ENCODE results near the gene ZNF574. TPM values are rescaled to one million over a fixed set of nuclear protein-coding genes. Genes with fewer than 3 reads are reported as not detected.

ZNF574 gene
- total RNA-seq, 4 donors from 2014 or later: 15.0 to 28.4 (median 21.7) TPM

DNA sequence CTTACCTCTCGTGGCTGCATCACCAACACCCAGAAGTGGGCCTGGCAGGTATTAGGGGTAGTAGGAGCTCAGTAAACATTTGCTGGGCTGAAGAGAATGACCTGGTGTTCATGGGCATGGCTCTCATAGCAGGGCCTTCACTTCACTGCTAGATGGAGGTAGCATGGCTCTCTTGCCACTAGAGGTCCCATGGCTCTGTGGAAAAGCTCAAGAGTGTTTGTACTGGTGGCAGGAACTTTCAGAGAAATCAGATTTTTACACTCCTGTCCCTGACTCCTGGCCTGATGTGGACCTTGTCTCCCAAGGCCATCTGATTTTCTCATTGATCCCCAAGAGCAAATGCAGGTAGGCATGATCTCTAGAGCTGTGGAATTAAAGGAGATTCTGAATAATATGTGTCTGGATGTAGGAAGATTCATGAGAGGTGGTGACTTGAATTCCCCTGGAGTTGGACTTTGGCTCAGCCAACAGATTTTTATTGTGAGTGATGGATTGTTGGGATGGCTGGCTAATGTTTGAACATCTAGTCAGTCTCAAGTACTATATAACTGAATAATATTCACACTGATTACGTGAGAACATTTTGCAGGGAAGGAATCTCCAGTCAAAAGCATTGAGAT, 5.7 kb downstream of the ZNF574 start:
- TF ChIP-seq POLR2AphosphoS5 (IDR thresholded peaks at IDR 0.05) (no peak), POLR2A (IDR thresholded peaks at IDR 0.05; ENCODE audit: low read depth) (no peak), EP300 (IDR thresholded peaks at IDR 0.05) (no peak)
- TF ChIP-seq, protein P1, sequence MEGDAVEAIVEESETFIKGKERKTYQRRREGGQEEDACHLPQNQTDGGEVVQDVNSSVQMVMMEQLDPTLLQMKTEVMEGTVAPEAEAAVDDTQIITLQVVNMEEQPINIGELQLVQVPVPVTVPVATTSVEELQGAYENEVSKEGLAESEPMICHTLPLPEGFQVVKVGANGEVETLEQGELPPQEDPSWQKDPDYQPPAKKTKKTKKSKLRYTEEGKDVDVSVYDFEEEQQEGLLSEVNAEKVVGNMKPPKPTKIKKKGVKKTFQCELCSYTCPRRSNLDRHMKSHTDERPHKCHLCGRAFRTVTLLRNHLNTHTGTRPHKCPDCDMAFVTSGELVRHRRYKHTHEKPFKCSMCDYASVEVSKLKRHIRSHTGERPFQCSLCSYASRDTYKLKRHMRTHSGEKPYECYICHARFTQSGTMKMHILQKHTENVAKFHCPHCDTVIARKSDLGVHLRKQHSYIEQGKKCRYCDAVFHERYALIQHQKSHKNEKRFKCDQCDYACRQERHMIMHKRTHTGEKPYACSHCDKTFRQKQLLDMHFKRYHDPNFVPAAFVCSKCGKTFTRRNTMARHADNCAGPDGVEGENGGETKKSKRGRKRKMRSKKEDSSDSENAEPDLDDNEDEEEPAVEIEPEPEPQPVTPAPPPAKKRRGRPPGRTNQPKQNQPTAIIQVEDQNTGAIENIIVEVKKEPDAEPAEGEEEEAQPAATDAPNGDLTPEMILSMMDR (IDR thresholded peaks at IDR 0.05): peak in 2 of 3 experiments; percentile 21 to 49
- H3K36me3 ChIP-seq: peaks cover 26 to 56% (median 49%) of the 10 kb centered on the region in 4 donors
- 68% methylated on average over 2 of the region's 2 CpGs for WGBS

DNA sequence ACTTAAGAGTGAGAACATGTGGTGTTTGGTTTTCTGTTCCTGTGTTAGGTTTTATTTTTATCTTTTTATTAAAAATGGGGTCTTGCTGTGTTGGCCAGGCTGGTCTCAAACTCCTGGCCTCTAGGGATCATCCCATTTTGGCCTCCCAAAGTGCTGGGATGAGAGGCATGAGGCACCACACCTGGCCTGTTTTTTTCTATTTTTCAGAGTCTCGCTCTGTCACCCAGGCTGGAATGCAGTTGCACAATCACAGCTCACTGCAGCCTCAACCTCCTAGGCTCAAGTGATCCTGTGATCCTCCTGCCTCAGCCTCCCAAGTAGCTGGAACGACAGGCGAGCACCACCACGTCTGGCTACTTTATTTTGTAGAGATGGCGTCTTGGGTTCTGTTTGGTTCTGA, 7.6 kb downstream of the ZNF574 start:
- 98% methylated on average over 5 of the region's 5 CpGs for WGBS
- no peak for DNase-seq (ENCODE audit: extremely low spot score)
- Histone ChIP-seq H3K4me3 (no peak overlapping the region), H3K36me3 (peaks cover 25 to 52% (median 46%) of the 10 kb centered on the region in 4 donors), H3K27ac (replicated peaks in 1 of 4) (no peak overlapping the region), H3K4me1 (peaks cover 0 to 16% (median 11%) of the 10 kb centered on the region in 4 donors), H3K9me3 (no peaks in the 10 kb centered on the region), H3K27me3 (no peaks in the 10 kb centered on the region)
- intact Hi-C loops (cut with DNase I): no loop called here
- TF ChIP-seq, protein P1 (IDR thresholded peaks at IDR 0.05): no peak
- TF ChIP-seq EP300 (IDR thresholded peaks at IDR 0.05): no peak
- TF ChIP-seq POLR2AphosphoS5 (IDR thresholded peaks at IDR 0.05): no peak
- TF ChIP-seq POLR2A (IDR thresholded peaks at IDR 0.05; ENCODE audit: low read depth): no peak

More for the DNA sequence above, 5.7 kb downstream of the ZNF574 start:
- DNase-seq (ENCODE audit: extremely low spot score): no peak
- Histone ChIP-seq H3K27ac (replicated peaks in 1 of 4) (no peak overlapping the region), H3K4me3 (no peak overlapping the region), H3K4me1 (peaks cover 15 to 28% (median 21%) of the 10 kb centered on the region in 4 donors), H3K9me3 (no peaks in the 10 kb centered on the region), H3K27me3 (no peaks in the 10 kb centered on the region)
- intact Hi-C loops (cut with DNase I): no loop called here

DNA sequence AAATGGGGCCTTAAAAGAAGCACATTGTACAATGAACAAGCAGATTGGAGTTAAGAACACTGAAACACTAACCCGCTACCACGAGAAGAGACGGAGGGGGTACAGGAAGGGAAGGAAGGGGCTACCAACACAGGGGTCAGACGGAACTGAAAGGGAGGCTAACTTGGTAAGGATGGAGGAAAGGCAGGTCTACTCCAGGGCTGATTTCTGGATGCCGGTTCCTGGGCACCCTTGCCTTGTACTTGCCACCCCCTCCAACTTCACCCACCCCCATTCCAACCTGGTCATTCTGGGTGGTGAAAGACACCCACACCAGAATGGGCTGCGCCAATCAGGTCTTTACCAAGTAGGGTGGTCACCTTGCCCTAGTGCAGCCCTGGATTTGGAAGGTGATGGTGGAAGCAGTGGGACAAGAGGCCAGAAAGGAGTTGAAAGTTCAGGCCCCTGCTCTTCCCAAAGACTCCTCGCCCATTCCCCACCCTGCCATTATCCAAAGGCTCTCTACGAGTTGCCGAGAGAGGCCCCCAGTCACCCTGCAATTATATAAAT, 10.3 kb downstream of the ZNF574 start:
- no peak for DNase-seq (ENCODE audit: extremely low spot score)
- Histone ChIP-seq H3K9me3 (no peaks in the 10 kb centered on the region), H3K4me3 (no peak overlapping the region), H3K4me1 (peaks cover 0 to 28% (median 21%) of the 10 kb centered on the region in 4 donors), H3K27ac (replicated peaks in 1 of 4) (no peak overlapping the region), H3K27me3 (no peaks in the 10 kb centered on the region), H3K36me3 (peaks cover 0 to 27% (median 18%) of the 10 kb centered on the region in 4 donors)
- 82% methylated on average over 9 of the region's 9 CpGs for WGBS
- TF ChIP-seq EP300 (IDR thresholded peaks at IDR 0.05): no peak
- TF ChIP-seq, protein P1 (IDR thresholded peaks at IDR 0.05): no peak
- TF ChIP-seq POLR2AphosphoS5 (IDR thresholded peaks at IDR 0.05): no peak
- TF ChIP-seq POLR2A (IDR thresholded peaks at IDR 0.05; ENCODE audit: low read depth): no peak
- intact Hi-C loops (cut with DNase I): no loop called here

DNA sequence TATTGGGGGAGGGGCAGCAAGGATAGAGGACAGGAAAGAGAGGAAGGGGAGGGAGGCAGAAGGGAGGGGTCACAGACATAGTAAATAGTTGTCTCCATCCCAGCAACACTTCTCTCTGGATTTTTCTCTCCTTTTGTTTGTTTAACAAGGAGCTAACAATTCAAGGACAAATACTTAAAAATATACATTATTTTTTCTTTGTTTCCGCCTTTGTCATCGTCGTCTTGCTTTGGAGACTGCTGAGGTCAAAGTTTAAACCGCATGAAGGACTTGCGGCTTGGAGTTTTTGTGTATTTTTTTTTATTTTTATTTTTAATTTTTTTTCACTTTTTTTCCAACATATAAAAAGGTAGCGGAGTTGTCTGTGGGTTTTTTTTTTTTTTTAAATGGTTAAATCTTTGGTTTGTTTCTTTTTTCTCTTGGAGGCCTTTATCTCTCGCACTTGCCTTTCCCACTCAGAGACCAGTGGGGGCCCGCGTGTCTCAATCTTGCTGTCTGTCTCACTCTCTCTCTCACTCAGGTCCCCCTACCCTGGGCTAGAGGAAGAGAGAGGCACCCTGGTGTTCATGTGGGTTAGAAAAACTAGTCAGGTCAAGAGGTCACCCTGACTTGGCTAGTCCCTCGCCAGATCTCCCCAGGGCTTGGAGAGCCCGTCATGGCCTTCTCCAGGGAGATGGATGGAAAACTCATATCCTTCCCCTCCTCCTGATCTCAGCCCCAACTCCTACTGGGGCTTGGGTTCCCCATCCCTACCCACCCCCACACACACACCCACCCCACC, 11.0 kb downstream of the ZNF574 start:
- Histone ChIP-seq H3K27ac (replicated peaks in 1 of 4) (peak overlapping the region in 2 of 4 donors; percentile 25 to 26), H3K36me3 (peaks cover 0 to 22% (median 13%) of the 10 kb centered on the region in 4 donors), H3K27me3 (no peaks in the 10 kb centered on the region), H3K9me3 (no peaks in the 10 kb centered on the region), H3K4me3 (no peak overlapping the region), H3K4me1 (peaks cover 2 to 28% (median 26%) of the 10 kb centered on the region in 4 donors)
- TF ChIP-seq, protein P1 (IDR thresholded peaks at IDR 0.05): no peak
- no peak for TF ChIP-seq POLR2A (IDR thresholded peaks at IDR 0.05; ENCODE audit: low read depth)
- TF ChIP-seq POLR2AphosphoS5 (IDR thresholded peaks at IDR 0.05): no peak
- TF ChIP-seq EP300 (IDR thresholded peaks at IDR 0.05): no peak
- 86% methylated on average over 11 of the region's 11 CpGs for WGBS
- no peak for DNase-seq (ENCODE audit: extremely low spot score)
- intact Hi-C loops (cut with DNase I): no loop called here
